Vagina (tissue), 2 donors: ENCODE data around the gene HSD11B1.

Source experiments
- CTCF ChIP-seq, 3 experiments: fragments of 450-650 bp in 2 of 3; fragments of 200-600 bp in 1 of 3; sonication (generic) in 1 of 3; IDR thresholded peaks; one replicate each; pipeline ENCODE4 v1.5.1; 2017 to 2019; ENCODE audit warnings: antibody characterized with exemption in 3 of 3, mild to moderate bottlenecking in 2 of 3, moderate library complexity in 2 of 3
- POLR2A ChIP-seq, 2 donors: fragments of 450-650 bp; IDR thresholded peaks; one replicate each; pipeline ENCODE4 v1.6.1; 2017; ENCODE audit warnings: antibody characterized with exemption in 2 of 2, mild to moderate bottlenecking in 2 of 2, moderate library complexity in 2 of 2
- POLR2AphosphoS5 ChIP-seq, 2 donors: sonication (generic); formaldehyde crosslinking; IDR thresholded peaks; one replicate each; pipeline ENCODE4 v1.9.0; 2017; ENCODE audit warnings: antibody characterized with exemption in 2 of 2, mild to moderate bottlenecking in 2 of 2, low read depth in 1 of 2; ENCODE audit not compliant: insufficient read depth in 1 of 2

GRCh38 chr1:209732725-209733124, 28.1 kb downstream of the HSD11B1 start:
- TF ChIP-seq CTCF (IDR thresholded peaks at IDR 0.05), result no peak
- TF ChIP-seq POLR2A (IDR thresholded peaks at IDR 0.05), result no peak
- no peak for TF ChIP-seq POLR2AphosphoS5 (IDR thresholded peaks at IDR 0.05; ENCODE audit: insufficient read depth in 1 of 2, low read depth in 1 of 2)
